Keratinocyte (primary cell): ENCODE results near the gene HMCN2. TPM values are rescaled to one million over a fixed set of nuclear protein-coding genes. Genes with fewer than 3 reads are reported as not detected.

Source experiments
- DNase-seq: peaks from one replicate; pipeline ENCODE4 v3.0.0-alpha.2; 2011; ENCODE audit warnings: low read depth, missing footprints, low spot score
- FAIRE-seq: peaks from 2 replicates; lab custom pipeline; 2011; peaks lifted over from hg19 to GRCh38; lab: Jason Lieb, UNC
- H2AFZ ChIP-seq: 2 replicates; pipeline ENCODE4 v1.6.0; 2012; ENCODE audit warnings: low read length, control low read depth, inconsistent platforms; ENCODE audit not compliant: control insufficient read depth
- H3K27ac ChIP-seq: 2 replicates; pipeline ENCODE4 v1.5.1; 2011; ENCODE audit warnings: low read length; ENCODE audit not compliant: control insufficient read depth, insufficient read depth
- H3K27me3 ChIP-seq: 3 replicates; pipeline ENCODE4 v1.6.0; 2011; ENCODE audit warnings: low read length; ENCODE audit not compliant: control insufficient read depth, insufficient read depth; ENCODE audit errors: extremely low read depth
- H3K36me3 ChIP-seq, 2 experiments: 2 replicates in 1 of 2; 3 replicates in 1 of 2; pipeline ENCODE4 v1.5.1; 2011; ENCODE audit warnings: low read length in 2 of 2, mild to moderate bottlenecking in 1 of 2; ENCODE audit not compliant: control insufficient read depth in 2 of 2, insufficient read depth in 2 of 2; ENCODE audit errors: extremely low read depth in 1 of 2
- H3K4me1 ChIP-seq: 3 replicates; pipeline ENCODE4 v1.5.1; 2011; ENCODE audit warnings: low read length; ENCODE audit not compliant: control insufficient read depth, insufficient read depth; ENCODE audit errors: extremely low read depth
- H3K4me2 ChIP-seq: 3 replicates; pipeline ENCODE4 v1.6.0; 2011; ENCODE audit warnings: low read depth, low read length; ENCODE audit not compliant: control insufficient read depth, insufficient read depth; ENCODE audit errors: extremely low read depth
- H3K4me3 ChIP-seq, 3 experiments: fragments of 200-600 bp in 1 of 3; sonication (generic) in 1 of 3; 2 replicates in 2 of 3; 3 replicates in 1 of 3; pipeline ENCODE4 v1.5.1; 2011 to 2016; ENCODE audit warnings: low read length in 3 of 3, mild to moderate bottlenecking in 3 of 3, control low read depth in 2 of 3, inconsistent platforms in 1 of 3, low read depth in 1 of 3, mixed read lengths in 1 of 3, mixed run types in 1 of 3, moderate library complexity in 1 of 3; ENCODE audit not compliant: control insufficient read depth in 2 of 3, insufficient read depth in 2 of 3; ENCODE audit errors: extremely low read depth in 1 of 3
- H3K79me2 ChIP-seq: 2 replicates; pipeline ENCODE4 v1.6.0; 2012; ENCODE audit warnings: low read length; ENCODE audit not compliant: control insufficient read depth, insufficient read depth
- H3K9ac ChIP-seq: 3 replicates; pipeline ENCODE4 v1.6.0; 2011; ENCODE audit warnings: low read length; ENCODE audit not compliant: control insufficient read depth, insufficient read depth; ENCODE audit errors: extremely low read depth
- H3K9me1 ChIP-seq: 3 replicates; pipeline ENCODE4 v1.6.0; 2011; ENCODE audit warnings: low read length; ENCODE audit not compliant: control insufficient read depth, insufficient read depth; ENCODE audit errors: extremely low read depth
- H3K9me3 ChIP-seq: 2 replicates; pipeline ENCODE4 v1.5.1; 2012; ENCODE audit warnings: low read depth, low read length; ENCODE audit not compliant: control insufficient read depth
- H4K20me1 ChIP-seq: 3 replicates; pipeline ENCODE4 v1.6.0; 2011; ENCODE audit warnings: low read length; ENCODE audit not compliant: control insufficient read depth, insufficient read depth; ENCODE audit errors: extremely low read depth
- CTCF ChIP-seq, 3 experiments: IDR thresholded peaks in 1 of 3; conservative IDR thresholded peaks in 1 of 3; optimal IDR thresholded peaks in 1 of 3; 2 replicates in 2 of 3; 3 replicates in 1 of 3; pipeline versions ENCODE3 to v1.5.1; 2011; ENCODE audit warnings: low read length in 3 of 3, mild to moderate bottlenecking in 3 of 3, moderate library complexity in 2 of 3, control low read depth in 1 of 3, inconsistent platforms in 1 of 3; ENCODE audit not compliant: insufficient read depth in 2 of 3; ENCODE audit errors: extremely low read depth in 1 of 3
- EZH2 ChIP-seq: IDR thresholded peaks from one replicate; pipeline ENCODE4 v1.6.1; 2012; ENCODE audit warnings: inconsistent platforms, mild to moderate bottlenecking, low read length, moderate library complexity
- dilution Hi-C: fragments of 300-500 bp; cut with MboI; formaldehyde crosslinking; loops from one replicate; pipeline ENCODE4 v1.7.0; 2020; ENCODE audit warnings: low sequenced_read_pairs; ENCODE audit not compliant: extremely low pct_ligation_motif_present
- polyA plus RNA-seq, 5 experiments: library from polyadenylated mRNA; depleted of rRNA in 3 of 5; stranded (reverse) in 3 of 5; stranded (forward) in 1 of 5; unstranded in 1 of 5; fragments of >200 nt; gene quantifications; 1 replicate in 1 of 5; 2 replicates in 3 of 5; 3 replicates in 1 of 5; pipeline versions ENCODE4 v1.2.1 to v1.2.3, GENCODE V29; 2011 to 2012; ENCODE audit warnings: missing spikeins in 2 of 5, low read depth in 1 of 5, low replicate concordance in 1 of 5

Gene HMCN2
- polyA plus RNA-seq, 1 donor (not counting 4 experiments of a cell fraction or from before 2014, with no cell fraction given) = not detected

- Histone ChIP-seq H3K27me3 (peaks cover 16% of the 10 kb centered on the region), H3K9me1 (no peaks in the 10 kb centered on the region), H4K20me1 (peaks cover under 1% of the 10 kb centered on the region), H3K4me2 (no peak overlapping the region), H3K27ac (no peak overlapping the region), H3K9ac (no peak overlapping the region), H3K79me2 (no peaks in the 10 kb centered on the region), H3K4me3 (no peak overlapping the region), H3K36me3 (no peaks in the 10 kb centered on the region), H3K9me3 (no peaks in the 10 kb centered on the region), H3K4me1 (peaks cover 48% of the 10 kb centered on the region), H2AFZ (no peak overlapping the region)
- no peak for TF ChIP-seq EZH2
- no peak for TF ChIP-seq CTCF (optimal IDR thresholded peaks at IDR 0.05 in 1 of 3, IDR thresholded peaks at IDR 0.05 in 1 of 3, conservative IDR thresholded peaks at IDR 0.05 in 1 of 3; ENCODE audit: extremely low read depth in 1 of 3, insufficient read depth in 2 of 3, low read length in 3 of 3)
- FAIRE-seq = no peak
- dilution Hi-C loops = no loop called here
- no peak for DNase-seq
Measured at GRCh38 chr9:130447193-130447816, 181.7 kb downstream of the HMCN2 start.

- dilution Hi-C loops = no loop called here
- no peak overlapping the region for H3K27ac ChIP-seq
- H3K9me1 ChIP-seq = no peaks in the 10 kb centered on the region
- FAIRE-seq (peak; percentile 60), DNase-seq (no peak)
- peaks cover 2% of the 10 kb centered on the region for H4K20me1 ChIP-seq
- TF ChIP-seq CTCF (optimal IDR thresholded peaks at IDR 0.05 in 1 of 3, IDR thresholded peaks at IDR 0.05 in 1 of 3, conservative IDR thresholded peaks at IDR 0.05 in 1 of 3; ENCODE audit: extremely low read depth in 1 of 3, insufficient read depth in 2 of 3, low read length in 3 of 3) (no peak), EZH2 (no peak)
- no peak overlapping the region for H3K9ac ChIP-seq
- peaks cover 48% of the 10 kb centered on the region for H3K4me1 ChIP-seq
- no peaks in the 10 kb centered on the region for H3K9me3 ChIP-seq
- no peaks in the 10 kb centered on the region for H3K79me2 ChIP-seq
- no peak overlapping the region for H2AFZ ChIP-seq
- H3K27me3 ChIP-seq = peaks cover 19% of the 10 kb centered on the region
- no peaks in the 10 kb centered on the region for H3K36me3 ChIP-seq
- peak overlapping the region; percentile 0 for H3K4me2 ChIP-seq
- H3K4me3 ChIP-seq = no peak overlapping the region
Measured at GRCh38 chr9:130448035-130448624, 182.6 kb downstream of the HMCN2 start.
